Inferior parietal cortex (tissue), 1 donor: ENCODE data around the gene ZNF804B.

Source experiments
- DNase-seq: peaks from one replicate; pipeline ENCODE4 v3.0.0-alpha.2; 2016; ENCODE audit errors: extremely low spot score

Gene ZNF804B

DNA sequence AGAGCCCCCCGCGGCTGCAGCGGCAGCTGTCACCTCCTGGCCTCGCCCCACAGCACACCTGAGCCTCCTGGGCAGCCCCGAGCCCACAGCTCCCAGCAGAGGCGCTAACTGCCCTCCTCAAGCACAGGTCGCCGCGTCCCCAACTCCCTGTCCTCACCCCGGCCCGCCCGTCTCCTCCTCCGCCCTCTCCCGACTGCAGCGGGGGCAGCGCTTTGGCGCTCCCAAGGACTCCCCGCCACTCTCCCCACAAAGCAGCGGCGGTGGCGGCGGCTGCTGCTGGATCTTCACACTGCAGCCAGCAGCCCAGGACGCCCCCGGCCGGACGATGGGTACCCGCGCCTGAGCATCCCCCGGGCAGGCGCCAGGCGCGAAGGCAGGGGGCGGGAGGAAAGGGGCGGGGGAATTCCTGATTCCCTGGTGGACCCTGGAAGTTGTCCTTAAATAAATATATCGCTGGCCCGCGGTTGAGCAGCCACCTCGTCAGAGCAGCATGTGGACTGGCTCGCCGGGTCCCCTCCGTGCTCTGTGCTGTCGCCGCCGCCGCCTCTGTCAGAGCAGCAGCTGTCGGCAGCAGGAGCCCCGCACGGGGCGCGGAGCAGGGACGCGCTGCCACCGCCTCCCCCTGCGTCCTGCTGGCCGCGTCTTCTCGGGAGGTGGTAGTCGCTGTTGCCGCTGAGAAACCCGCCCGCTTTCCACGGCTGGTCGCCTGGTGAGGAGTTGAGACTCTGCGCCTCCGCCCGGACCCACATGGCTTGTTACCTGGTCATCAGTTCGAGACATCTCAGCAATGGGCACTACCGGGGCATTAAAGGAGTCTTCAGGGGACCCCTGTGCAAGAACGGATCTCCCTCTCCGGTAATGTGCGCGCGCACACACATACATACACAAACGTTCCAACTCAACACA lies at the start of gene ZNF804B:
Gene ZNF804B, plus strand, starts transcription at position 471 of the 906 bp plus-strand sequence. Its CDS starts 277 bp downstream, at position 748.
- no peak for DNase-seq

DNA sequence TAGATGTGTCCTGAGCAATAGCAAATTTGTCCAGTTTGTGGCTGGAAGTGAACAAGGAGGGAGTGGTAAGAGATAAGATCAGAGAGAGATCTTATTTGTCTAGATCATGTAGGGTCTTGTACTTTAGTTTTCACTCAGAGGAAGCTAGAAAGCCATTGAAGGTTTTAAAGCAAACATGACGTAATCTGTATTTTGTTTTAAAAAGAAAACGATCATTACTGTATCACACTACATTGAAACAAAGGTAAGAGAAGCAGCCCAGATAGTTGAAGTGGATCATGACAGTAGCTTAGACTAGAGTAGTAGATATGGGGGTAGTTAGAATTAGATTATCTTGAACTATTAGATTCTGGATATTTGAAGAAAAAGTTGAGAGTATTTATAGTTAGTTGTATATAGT lies 23.6 kb upstream of the ZNF804B start:
- no peak for DNase-seq

DNA sequence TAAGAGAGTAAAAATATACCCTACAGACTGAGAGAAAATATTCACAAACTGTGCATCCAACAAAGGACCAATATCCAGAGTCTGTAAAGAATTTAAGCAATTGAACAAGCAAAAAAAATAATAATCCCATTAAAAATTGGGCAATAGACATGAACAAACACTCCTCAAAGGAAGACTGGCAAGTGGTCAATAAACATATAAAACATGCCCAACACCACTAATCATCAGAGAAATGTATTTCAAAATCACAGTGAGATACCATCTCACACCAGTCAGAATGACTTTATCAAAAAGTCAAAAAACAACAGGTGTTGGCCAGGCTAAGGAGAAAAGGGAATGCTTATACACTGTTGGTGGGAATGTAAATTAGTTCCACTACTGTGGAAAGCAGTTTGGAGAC lies 21.9 kb upstream of the ZNF804B start:
- no peak for DNase-seq

DNA sequence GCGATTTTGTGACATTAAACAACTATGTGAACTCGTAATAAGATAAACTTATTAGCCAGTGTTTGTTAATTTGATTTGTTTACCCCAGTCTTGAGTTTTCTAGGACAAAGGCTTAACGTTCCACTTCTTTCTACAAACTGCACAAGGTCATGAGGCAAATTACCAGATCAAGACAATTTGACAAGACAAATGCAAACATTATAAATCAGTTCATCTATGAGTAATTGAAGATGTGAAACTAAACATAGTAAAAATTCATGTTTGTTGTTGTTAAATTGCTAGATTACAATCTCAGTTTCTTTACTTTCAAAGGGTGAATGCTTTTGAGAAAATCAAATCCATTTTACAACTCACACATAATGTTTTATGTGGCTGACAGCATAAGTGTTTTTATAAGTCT lies 13.4 kb upstream of the ZNF804B start:
- no peak for DNase-seq

DNA sequence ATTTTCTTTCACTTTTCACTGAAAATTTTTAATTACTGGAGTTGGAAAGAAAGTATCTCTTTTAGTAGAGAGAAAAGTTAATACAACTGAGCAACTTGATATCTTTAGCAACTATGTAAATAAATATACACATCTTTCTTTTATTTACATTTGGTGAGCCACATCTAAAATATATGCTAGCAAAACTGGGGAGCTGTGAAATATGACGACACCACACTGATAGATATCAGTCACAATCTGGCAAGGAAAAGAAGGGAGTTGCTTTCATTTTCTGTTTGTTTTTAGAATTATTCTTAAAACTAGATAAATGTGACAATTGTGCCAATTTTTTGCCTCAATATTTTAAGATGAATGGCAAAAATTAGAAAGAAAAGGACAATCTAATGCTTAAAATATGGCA lies 2.7 kb upstream of the ZNF804B start:
- no peak for DNase-seq

DNA sequence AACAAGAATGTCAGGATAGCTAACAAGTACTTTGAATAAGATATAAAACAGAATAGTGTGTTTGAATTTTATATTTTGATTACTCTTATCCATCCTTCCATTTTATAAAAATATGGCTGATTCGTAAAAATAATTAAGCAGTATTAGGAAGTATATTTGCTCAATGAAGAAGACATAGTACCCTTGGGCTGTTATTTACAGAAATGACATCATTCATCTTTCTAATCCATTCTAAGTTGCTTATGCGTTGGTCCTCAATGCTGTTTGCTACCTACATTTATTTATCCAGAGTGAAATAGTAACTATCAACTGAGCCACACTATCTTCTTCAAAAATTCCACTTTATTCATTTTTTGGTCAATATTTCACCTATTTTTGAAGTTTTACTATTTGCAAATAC lies 2.1 kb upstream of the ZNF804B start:
- DNase-seq = no peak

DNA sequence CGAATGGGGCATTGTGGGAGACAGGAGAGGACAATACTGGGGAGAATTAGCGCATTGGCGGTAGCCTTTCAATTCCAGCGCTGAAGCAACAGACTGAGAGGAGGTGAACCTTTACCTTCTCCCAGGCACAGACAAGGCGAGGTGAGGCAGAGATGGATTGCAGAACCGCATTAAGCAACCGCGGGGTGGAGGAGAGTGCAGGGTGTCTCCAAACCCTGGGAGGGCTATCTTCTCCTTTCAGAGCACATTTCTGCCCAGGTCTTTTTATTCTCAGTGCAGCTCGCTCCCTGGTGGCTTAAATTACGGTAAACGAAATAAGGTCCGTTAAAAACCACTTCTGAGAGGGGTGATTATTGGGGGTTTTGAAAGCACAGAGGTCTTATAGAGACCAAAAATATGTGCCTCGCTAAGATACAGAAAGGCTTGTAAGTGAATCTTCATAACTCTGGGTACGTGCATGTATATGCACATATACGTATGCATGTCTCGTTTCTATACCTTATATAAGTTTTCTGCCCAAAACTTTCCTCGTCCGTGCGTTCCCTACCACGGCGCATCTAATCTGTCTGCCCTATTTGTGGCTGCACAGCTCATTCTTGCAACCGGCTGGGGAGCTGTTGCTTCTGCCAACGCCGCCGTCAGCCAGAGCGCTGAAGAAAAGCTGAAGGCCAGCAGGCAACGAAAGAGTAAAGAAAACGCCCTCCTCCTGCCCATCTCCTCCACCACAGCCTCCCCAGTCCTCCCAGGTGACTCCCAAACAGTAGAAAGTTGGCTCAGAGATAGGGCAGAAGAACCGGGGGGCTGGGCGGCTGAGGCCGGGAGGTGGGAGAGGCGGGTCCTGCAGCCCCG lies 895 bp upstream of the ZNF804B start:
- peak; percentile 22 for DNase-seq

DNA sequence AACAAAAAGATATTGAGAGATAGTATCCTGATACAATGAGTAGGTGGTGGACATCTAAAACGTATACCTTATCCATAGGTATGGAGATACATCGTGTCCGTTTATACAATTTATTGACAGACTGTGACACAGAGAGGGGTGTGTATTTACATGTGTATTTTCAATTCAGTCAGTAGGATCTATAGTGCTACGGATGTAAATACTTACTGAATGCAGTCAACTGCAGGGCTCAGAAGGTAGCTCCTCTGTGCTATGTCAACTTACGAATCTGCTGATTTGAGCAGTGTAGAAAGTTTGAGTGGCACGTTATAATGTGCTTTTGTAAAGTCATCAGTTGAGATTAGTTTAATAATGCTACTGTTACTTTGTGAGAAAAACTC lies 626 bp downstream of the ZNF804B start:
- DNase-seq = peak; percentile 32

DNA sequence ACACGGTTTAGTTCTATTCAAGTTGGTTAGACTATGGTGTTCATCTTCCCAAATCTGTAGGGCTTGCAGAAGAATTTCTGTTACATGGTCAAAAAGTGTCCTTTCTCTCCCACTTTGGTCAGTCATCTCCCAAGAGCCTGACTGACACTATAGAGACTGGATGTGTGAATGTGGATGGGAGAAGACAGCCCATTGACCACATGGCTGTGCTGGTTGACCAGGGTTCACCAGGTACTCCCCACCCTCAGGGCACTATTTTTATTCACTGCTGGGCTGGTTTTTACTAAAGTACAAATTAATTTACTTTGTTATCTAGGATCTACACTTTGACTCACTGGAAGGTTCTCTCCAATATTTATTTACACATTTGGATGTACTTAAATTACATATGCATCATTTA lies 2.3 kb downstream of the ZNF804B start:
- no peak for DNase-seq

DNA sequence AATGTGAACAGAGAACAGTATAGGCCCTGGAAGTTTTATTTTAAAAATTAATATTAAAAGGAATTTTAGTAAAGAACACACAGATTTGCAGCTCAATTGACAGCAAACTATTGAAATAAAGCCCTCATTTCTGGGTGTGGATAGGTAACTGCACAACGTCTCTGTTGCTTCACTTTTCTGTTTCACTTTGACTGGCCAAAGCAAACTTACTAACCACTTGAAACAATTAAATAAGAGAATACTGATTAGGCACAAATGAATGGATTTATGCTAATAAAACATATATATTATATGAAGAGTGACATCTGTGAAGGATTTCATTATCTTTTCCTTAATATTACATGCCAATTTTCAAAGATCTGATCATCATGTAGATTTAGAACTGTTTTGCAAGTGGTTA lies 11.9 kb downstream of the ZNF804B start:
- no peak for DNase-seq

DNA sequence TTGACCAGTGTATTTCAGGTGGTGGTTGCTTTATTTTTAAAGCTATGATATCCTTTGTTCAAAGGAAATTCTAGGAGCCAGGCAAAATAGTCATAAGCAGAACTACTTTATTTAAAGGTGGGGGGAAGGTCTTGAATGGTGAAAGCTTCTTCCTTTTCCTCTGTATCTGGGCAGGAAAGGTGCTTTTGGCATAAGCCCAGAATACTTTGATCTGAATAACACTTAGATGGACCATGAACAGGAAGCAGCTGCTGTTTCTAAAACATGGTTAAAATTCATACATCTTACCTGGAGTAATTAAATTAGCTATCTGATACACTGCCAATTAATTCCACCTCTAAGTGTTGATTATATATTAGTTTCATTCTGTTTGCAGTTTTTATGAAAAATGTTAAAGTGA lies 13.3 kb downstream of the ZNF804B start:
- no peak for DNase-seq

DNA sequence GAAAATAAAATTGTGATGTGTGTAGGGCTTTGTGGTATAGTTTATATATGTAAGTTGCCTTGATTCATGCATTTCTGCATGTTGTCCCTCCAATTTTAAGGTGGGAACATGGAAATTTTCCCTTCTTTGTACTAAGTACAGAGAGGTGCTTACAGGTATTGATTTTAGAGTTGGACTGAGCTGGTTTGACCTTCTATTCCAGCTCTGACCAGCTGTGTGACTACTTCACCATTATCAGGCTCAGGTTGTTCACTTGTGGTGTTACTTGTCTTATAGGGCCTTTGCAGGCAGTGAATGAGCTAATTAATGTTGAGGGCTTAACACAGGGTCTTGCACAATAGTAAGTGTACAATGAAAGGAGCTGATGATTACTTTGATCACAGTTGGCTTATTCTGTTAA lies 16.3 kb downstream of the ZNF804B start:
- DNase-seq = no peak

DNA sequence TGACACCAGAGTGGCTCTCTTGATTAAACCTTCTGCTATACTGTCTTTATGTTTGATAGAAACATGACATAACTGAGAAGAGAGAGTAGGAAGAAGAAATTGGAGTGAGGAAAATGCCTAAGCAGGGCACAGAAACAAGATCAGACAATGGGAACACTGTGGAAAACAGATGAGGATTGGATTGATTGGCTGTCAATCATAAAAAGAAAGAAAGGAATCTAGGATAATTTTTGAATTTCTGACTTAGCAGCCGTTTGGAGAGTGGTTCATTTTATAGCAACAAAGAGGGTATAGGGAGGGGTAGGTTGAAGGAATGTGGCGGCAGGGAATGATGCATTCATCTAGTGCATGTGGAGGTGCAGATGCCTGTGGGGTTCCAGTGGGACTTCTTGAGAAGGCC lies 28.3 kb downstream of the ZNF804B start:
- DNase-seq = no peak

DNA sequence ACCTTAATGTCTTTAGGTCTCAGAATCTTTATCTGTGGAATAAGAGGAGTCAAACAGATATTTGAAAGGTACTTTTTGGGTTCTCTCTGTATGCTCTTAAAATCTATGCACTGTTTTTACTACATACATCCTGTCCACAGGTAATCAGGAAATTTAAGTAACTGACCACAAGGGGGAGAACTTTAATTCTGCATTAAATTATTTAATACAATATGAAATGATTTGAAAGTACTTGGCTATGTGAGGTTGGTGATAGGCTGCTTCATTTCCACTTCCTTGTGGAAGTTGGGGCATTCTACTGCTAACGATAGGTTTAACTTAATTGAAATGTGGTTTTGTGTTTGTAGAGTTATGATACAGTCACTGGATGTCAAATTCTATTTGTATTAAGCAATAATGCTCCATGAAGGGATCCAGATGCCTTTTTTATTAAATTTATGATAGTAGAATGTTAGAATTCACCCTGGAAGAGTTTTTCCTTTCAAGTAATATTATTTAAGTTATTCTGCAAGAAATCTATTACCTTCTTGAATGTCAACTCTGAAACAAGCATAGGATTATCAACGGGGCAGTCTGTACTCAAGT lies 30.1 kb downstream of the ZNF804B start:
- peak; percentile 54 for DNase-seq

DNA sequence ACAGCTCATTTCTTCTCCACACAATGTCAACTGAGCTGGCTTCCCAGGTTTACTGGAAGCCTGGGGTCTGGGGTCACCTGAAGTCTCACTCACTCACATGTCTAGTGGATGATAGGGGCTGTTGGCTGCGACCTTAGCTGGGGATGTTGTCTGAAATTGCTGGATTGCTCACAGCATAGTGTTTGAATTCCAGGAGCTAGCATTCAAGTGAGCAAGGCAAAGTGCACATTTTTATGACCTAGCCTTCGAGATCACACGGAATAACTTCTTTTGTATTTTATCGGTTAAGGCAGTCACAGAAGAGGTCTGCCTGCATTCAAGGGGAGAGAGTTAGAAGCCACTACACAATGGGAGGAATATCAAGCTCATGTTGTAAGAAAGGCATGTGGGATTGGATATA lies 32.4 kb downstream of the ZNF804B start:
- DNase-seq = no peak

DNA sequence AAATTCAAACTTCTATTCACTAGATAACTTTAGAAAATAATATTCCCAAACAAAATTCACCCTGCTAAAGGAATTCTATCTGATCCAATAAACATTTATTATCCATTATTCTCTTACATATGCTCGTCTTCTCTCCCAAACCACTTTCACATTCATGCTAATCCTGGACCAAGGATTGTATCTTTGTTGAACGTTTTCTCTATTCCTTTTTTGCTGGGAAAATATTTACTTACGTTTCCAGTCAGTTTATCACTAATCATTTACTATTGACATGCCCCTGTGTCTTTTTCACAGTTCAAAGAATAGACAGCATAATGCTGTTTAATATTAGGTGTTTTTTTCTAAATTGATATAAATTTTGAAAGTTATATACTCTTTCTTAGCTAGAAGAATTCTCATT lies 32.9 kb downstream of the ZNF804B start:
- DNase-seq = no peak

DNA sequence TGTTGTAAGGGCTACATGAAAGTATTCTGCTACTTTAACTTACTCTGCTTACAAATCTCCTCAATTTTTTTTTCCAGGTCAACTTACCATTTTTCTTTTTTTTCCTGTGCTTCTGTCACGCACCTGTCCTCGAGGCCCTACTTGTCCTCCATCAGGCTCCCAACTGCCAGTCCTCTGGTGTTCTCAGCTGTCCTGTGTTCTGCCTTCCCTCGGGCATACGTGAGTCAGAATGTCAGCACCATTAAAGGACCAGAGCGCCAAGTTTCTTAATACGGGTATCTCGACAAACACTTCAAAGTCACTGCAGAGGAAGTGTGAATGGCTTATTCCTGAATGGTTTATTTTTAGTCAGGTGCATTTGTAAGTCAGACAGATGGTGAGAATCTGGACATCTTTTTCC lies 36.1 kb downstream of the ZNF804B start, which contains the start of gene TEX47:
Gene TEX47, minus strand, starts transcription at position 185 of the 400 bp plus-strand sequence. CDS start 795 bp downstream, outside the sequence.
- DNase-seq = peak; percentile 25

DNA sequence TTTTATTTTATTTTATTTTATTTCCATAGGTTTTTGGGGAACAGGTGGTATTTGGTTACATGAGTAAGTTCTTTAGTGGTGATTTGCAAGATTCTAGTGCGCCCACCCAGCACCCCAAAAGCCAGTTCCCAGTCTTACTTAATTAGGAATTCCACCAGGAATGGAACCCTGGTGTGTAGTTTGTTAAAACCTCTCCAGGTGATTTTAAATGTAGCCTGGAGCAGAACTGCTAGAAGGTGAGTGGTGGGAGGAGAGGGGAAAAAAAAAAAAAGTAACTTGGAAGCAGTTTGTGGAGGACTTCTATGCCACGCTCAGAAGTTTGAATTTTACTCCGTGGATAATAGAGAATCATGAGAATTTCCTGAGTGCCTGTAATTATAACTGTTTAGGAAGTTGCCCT lies 41.5 kb downstream of the ZNF804B start:
- DNase-seq = no peak

DNA sequence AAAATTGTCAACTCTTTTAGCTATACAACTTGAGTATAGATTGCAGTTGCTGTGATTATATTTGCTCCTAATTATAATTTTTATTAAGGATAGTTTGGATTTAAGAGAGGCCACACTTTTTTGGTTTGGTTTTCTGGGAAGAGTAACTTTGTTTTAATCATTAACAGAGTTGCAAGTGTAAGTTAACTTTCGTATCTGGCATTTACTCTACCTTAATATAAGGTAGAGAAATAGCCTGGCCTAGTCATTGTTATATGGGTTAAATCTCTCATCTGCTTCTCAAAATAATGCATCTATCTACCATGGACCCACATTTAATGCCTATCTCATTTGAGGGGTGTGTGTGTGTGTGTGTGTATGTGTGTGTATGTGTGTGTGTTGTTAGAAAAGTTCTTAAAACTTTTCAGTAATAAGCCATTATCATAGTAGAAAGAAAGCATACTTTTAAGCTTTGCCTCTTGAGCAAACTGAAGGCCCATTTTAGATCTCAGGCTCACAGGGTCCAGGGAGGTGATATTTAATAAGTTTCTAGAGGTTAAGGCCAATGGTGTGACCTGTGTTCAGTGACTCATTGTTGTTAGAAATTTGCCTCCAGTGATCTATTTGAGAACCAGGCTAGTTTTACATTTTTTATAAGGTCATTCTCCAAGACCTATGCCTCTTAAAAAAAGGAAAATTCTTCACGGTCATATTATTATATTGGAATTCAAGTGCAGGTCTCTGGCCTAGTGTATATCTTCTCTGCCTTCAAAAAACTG lies 47.0 kb downstream of the ZNF804B start:
- no peak for DNase-seq

DNA sequence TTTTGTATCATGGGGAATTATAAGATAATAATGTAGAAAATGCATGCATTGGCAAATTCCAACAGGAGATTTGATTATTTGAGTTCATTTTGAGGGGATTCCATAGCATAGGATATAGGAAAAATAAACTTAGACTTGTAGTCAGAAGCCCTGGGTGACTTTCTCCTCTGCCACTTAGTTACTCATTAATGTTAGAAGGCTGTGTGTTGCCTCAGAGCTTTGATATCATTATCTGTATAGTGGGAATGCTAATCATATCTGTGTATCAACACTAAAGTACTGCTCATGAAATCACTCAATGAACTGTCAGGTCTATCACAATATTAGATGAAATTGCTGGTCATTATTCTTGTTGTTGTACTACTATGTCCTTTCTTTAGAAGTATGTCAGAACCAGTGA lies 59.1 kb downstream of the ZNF804B start:
- DNase-seq = no peak

DNA sequence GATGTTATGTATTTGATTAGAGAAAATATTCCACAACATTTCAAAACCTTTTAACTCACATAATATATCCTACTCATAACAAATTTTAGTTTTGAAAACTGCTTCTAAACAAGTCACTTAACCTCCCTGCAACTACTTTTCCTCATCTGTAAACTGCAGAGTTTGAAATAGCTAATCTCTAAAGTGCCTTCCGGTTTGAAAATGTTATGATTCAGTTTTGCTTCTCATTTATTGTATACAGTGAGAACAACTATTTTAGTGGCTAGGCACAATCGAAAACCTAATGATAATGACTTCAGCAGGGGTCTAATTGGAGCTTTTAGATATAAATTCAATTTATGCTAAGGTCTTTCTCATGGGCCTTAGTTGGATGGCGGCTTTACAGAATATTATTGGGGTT lies 66.7 kb downstream of the ZNF804B start:
- no peak for DNase-seq
